SU-DHL-6 (cell line): Measurements from ENCODE around the gene TMCO4.

Experiments
- H2AFZ ChIP-seq: fragments of 200-600 bp; sonication (generic); 2 replicates; pipeline ENCODE4 v1.6.1; 2014; ENCODE audit warnings: low read depth, mild to moderate bottlenecking, moderate library complexity, mixed read lengths, antibody characterized with exemption, low read length; ENCODE audit not compliant: severe bottlenecking
- H3F3A ChIP-seq: fragments of 200-600 bp; shearing (Covaris generic); 2 replicates; pipeline ENCODE4 v1.6.0; 2016; ENCODE audit warnings: antibody characterized with exemption, mild to moderate bottlenecking; ENCODE audit not compliant: insufficient read depth
- H3K27ac ChIP-seq: fragments of 200-600 bp; sonication (generic); 2 replicates; pipeline ENCODE4 v1.5.1; 2016; ENCODE audit warnings: low read depth, mild to moderate bottlenecking, low read length, moderate library complexity, mixed read lengths
- H3K27me3 ChIP-seq: fragments of 200-600 bp; sonication (generic), shearing (Covaris generic); 2 replicates; pipeline ENCODE4 v1.6.0; 2014; ENCODE audit warnings: mild to moderate bottlenecking, low read length
- H3K36me3 ChIP-seq: fragments of 200-600 bp; sonication (generic); 2 replicates; pipeline ENCODE4 v1.6.1; 2014; ENCODE audit warnings: mild to moderate bottlenecking, low read length, mixed read lengths
- H3K4me2 ChIP-seq: fragments of 300-600, 200-600 bp; shearing (Covaris generic), sonication (generic); 2 replicates; pipeline ENCODE4 v1.6.0; 2014; ENCODE audit warnings: low read length, low read depth, mild to moderate bottlenecking; ENCODE audit not compliant: poor library complexity, severe bottlenecking
- H3K4me3 ChIP-seq: fragments of 200-600 bp; sonication (generic); 2 replicates; pipeline ENCODE4 v1.5.1; 2014; ENCODE audit warnings: antibody characterized with exemption, low read length, mild to moderate bottlenecking, mixed read lengths; ENCODE audit not compliant: insufficient read depth, poor library complexity, severe bottlenecking
- H3K79me2 ChIP-seq: fragments of 200-600 bp; sonication (generic); 2 replicates; pipeline ENCODE4 v1.6.1; 2014; ENCODE audit warnings: mild to moderate bottlenecking, low read length, moderate library complexity; ENCODE audit not compliant: insufficient read depth
- H3K9ac ChIP-seq: fragments of 200-600 bp; sonication (generic); 2 replicates; pipeline ENCODE4 v1.7.0; 2014; ENCODE audit warnings: mild to moderate bottlenecking, low read length
- H3K9me2 ChIP-seq: fragments of 200-600 bp; sonication (generic); replicated peaks from 2 replicates; pipeline ENCODE4 v1.6.1; 2014; ENCODE audit warnings: low read length; ENCODE audit not compliant: insufficient read depth
- H3K9me3 ChIP-seq: fragments of 200-600 bp; sonication (generic); 2 replicates; pipeline ENCODE4 v1.6.1; 2014; ENCODE audit warnings: low read length, mixed read lengths; ENCODE audit not compliant: insufficient read depth
- H4K20me1 ChIP-seq: fragments of 200-600 bp; sonication (generic); 2 replicates; pipeline ENCODE4 v1.6.1; 2014; ENCODE audit warnings: low read depth, mild to moderate bottlenecking, antibody characterized with exemption, low read length, moderate library complexity, mixed read lengths
- CTCF ChIP-seq: fragments of 200-600 bp; sonication (generic); IDR thresholded peaks from one replicate; pipeline ENCODE4 v1.5.1; 2017; ENCODE audit warnings: antibody characterized with exemption, mild to moderate bottlenecking, low read length, moderate library complexity; ENCODE audit not compliant: insufficient read depth, poor library complexity, severe bottlenecking
- EZH2phosphoT487 ChIP-seq: fragments of 200-600 bp; sonication (generic), shearing (Covaris generic); conservative IDR thresholded peaks from 2 replicates; pipeline ENCODE4 v1.6.1; 2018; ENCODE audit warnings: mild to moderate bottlenecking, antibody characterized with exemption, low read length, moderate library complexity, mixed read lengths

Gene TMCO4

DNA sequence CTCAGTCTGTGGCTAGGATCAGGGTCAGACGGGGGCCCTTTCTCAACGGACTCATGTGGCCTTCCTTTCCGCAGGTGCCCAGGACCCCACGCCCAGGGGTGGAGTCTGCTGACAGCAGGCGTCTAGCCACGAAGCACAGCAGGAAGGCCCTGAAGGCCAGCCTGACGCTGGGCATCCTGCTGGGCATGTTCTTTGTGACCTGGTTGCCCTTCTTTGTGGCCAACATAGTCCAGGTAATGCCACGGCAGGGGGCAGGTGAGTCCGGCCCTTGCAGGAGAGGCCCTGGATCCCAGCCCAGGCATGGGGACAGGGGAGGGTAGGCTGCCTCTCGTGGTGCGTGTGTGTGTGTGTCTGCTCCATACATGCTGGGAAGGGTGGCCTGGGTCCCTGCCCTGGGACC lies 121.2 kb downstream of the TMCO4 start:
- H3K4me2 ChIP-seq, result no peak overlapping the region
- no peaks in the 10 kb centered on the region for H3K79me2 ChIP-seq
- H3K27ac ChIP-seq, result no peak overlapping the region
- TF ChIP-seq CTCF (no peak), EZH2phosphoT487 (no peak)
- no peaks in the 10 kb centered on the region for H3K36me3 ChIP-seq
- H4K20me1 ChIP-seq, result no peaks in the 10 kb centered on the region
- no peaks in the 10 kb centered on the region for H3K27me3 ChIP-seq
- H3K9me3 ChIP-seq, result no peaks in the 10 kb centered on the region
- no peaks in the 10 kb centered on the region for H3K9me2 ChIP-seq
- H3K9ac ChIP-seq, result no peak overlapping the region
- no peaks in the 10 kb centered on the region for H3F3A ChIP-seq
- H3K4me3 ChIP-seq, result no peak overlapping the region
- H2AFZ ChIP-seq, result no peak overlapping the region

- no peak overlapping the region for H3K27ac ChIP-seq
- H3K4me2 ChIP-seq, result no peak overlapping the region
- no peak overlapping the region for H3K4me3 ChIP-seq
- no peak for TF ChIP-seq EZH2phosphoT487
- TF ChIP-seq CTCF, result no peak
- H3K79me2 ChIP-seq, result no peaks in the 10 kb centered on the region
- H3K27me3 ChIP-seq, result no peaks in the 10 kb centered on the region
- H3F3A ChIP-seq, result no peaks in the 10 kb centered on the region
- H3K9ac ChIP-seq, result no peak overlapping the region
- H3K9me3 ChIP-seq, result no peaks in the 10 kb centered on the region
- H2AFZ ChIP-seq, result no peak overlapping the region
- H4K20me1 ChIP-seq, result no peaks in the 10 kb centered on the region
- no peaks in the 10 kb centered on the region for H3K9me2 ChIP-seq
- H3K36me3 ChIP-seq, result no peaks in the 10 kb centered on the region
Measured at GRCh38 chr1:19676438-19676922, 123.2 kb downstream of the TMCO4 start.

GRCh38 chr1:19675797-19676196 lies 123.9 kb downstream of the TMCO4 start:
- no peak overlapping the region for H3K9ac ChIP-seq
- H2AFZ ChIP-seq, result no peak overlapping the region
- H3K9me2 ChIP-seq, result no peaks in the 10 kb centered on the region
- H3K36me3 ChIP-seq, result no peaks in the 10 kb centered on the region
- no peaks in the 10 kb centered on the region for H3F3A ChIP-seq
- no peak overlapping the region for H3K27ac ChIP-seq
- H4K20me1 ChIP-seq, result no peaks in the 10 kb centered on the region
- H3K27me3 ChIP-seq, result no peaks in the 10 kb centered on the region
- H3K79me2 ChIP-seq, result no peaks in the 10 kb centered on the region
- H3K9me3 ChIP-seq, result no peaks in the 10 kb centered on the region
- H3K4me2 ChIP-seq, result no peak overlapping the region
- TF ChIP-seq CTCF (no peak), EZH2phosphoT487 (no peak)
- H3K4me3 ChIP-seq, result no peak overlapping the region

GRCh38 chr1:19672237-19672636 lies 127.5 kb downstream of the TMCO4 start:
- H3K9me2 ChIP-seq, result no peaks in the 10 kb centered on the region
- no peaks in the 10 kb centered on the region for H3K27me3 ChIP-seq
- TF ChIP-seq EZH2phosphoT487 (no peak), CTCF (no peak)
- H3K79me2 ChIP-seq, result no peaks in the 10 kb centered on the region
- no peaks in the 10 kb centered on the region for H3F3A ChIP-seq
- H3K27ac ChIP-seq, result no peak overlapping the region
- no peaks in the 10 kb centered on the region for H3K36me3 ChIP-seq
- no peak overlapping the region for H3K4me3 ChIP-seq
- H3K9me3 ChIP-seq, result no peaks in the 10 kb centered on the region
- H3K9ac ChIP-seq, result no peak overlapping the region
- no peak overlapping the region for H2AFZ ChIP-seq
- H4K20me1 ChIP-seq, result no peaks in the 10 kb centered on the region
- no peak overlapping the region for H3K4me2 ChIP-seq
